ENCODE data around the gene TAF1C.

GRCh38 chr16:84207879-84208278 lies 21.0 kb upstream of the TAF1C start:
- TF ChIP-seq CTCF (conservative IDR thresholded peaks at IDR 0.05) (no peak), ZFX (IDR thresholded peaks at IDR 0.05) (no peak)
